H1 (cell line): ENCODE results near the gene SEMA3D.

Experiments
- GTF2F1 ChIP-seq: IDR thresholded peaks from 2 replicates; pipeline ENCODE4 v1.6.1; 2012; ENCODE audit warnings: low read depth, low read length, improper control_type of control experiment, borderline replicate concordance
- TF ChIP-seq, protein P1 (sequence below), 3 experiments: IDR thresholded peaks; 1 replicate in 2 of 3; 2 replicates in 1 of 3; pipeline versions ENCODE4 v1.5.1 to v1.6.1; 2011; ENCODE audit warnings: low read length in 3 of 3, mild to moderate bottlenecking in 3 of 3, inconsistent platforms in 2 of 3, low read depth in 1 of 3, moderate library complexity in 1 of 3; ENCODE audit not compliant: insufficient read depth in 1 of 3; ENCODE audit errors: control extremely low read depth in 1 of 3

DNA sequence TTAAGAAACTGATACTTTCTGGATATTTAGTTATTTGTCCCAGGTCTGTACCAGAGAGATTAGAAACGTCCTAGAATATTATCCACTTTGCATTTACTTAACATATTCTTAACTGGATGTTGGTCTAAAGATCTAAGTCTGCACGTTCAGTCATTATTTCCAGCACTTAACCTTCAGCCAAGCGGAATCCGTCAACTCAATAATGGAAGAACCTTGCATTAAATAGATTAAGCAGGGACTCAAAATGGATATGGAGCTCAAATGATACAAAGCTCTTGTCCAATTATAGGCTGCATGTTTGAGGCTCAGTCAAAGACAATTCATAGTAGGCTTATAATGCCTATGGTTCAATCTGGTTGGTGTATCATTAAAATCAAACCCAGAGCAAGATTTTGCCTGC, 162.9 kb downstream of the SEMA3D start:
- TF ChIP-seq GTF2F1 = no peak
- TF ChIP-seq, protein P1, sequence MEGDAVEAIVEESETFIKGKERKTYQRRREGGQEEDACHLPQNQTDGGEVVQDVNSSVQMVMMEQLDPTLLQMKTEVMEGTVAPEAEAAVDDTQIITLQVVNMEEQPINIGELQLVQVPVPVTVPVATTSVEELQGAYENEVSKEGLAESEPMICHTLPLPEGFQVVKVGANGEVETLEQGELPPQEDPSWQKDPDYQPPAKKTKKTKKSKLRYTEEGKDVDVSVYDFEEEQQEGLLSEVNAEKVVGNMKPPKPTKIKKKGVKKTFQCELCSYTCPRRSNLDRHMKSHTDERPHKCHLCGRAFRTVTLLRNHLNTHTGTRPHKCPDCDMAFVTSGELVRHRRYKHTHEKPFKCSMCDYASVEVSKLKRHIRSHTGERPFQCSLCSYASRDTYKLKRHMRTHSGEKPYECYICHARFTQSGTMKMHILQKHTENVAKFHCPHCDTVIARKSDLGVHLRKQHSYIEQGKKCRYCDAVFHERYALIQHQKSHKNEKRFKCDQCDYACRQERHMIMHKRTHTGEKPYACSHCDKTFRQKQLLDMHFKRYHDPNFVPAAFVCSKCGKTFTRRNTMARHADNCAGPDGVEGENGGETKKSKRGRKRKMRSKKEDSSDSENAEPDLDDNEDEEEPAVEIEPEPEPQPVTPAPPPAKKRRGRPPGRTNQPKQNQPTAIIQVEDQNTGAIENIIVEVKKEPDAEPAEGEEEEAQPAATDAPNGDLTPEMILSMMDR (IDR thresholded peaks at IDR 0.05; ENCODE audit: control extremely low read depth in 1 of 3, insufficient read depth in 1 of 3, low read depth in 1 of 3, low read length in 3 of 3) = no peak
